Hepatic stellate cell (primary cell): ENCODE results near the gene SGTA.
A peak's percentile ranks its signal among the peaks of the same experiment; 100 is the strongest.

Source experiments
- DNase-seq: peaks from one replicate; pipeline ENCODE4 v3.0.0; 2011; ENCODE audit warnings: low spot score

Gene SGTA

DNA sequence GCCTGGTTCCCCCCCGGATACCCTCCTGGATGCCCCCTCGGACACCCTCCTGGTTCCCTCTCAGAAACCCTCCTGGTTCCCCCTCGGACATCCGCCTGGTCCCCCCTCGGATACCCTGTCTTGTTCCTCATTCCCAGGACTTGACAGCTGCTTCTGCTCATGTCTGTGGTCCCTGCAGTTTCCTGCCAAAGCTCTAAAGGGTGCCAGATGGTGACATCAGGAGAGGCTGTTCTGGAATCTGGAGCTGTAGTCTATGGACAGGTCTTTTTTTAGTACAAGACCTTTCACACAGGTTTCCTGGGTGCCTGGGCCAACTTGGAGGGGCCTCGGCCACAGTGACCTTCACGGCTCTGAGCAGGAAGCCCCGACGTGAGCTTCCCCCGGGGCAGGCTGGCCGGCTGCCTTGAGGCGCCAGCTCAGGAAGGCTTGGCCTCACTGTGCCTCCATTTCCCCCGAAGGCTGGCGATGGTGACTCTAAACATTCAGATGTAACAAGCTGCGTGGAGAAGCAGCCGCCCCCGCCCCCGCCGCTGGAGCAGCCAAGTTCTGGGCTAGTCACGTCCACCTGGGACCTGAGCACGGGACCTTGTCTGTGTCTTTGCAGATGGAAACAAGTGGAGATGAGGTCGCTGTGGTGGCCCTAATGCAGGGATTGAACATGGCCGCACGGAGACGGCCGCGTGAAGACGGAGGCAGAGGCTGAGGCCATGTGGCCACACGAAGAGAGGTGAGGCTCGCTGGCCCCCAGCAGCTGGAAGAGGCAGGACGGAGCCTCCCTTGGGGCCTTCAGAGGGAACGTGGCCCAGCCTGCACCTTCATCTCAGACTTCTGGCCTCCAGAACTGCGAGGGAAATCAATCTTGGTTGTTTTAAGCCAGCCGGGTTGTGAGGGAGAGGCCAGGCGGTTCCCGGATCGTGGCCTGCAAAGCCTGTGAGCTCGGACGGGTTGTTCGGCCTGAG lies 12.7 kb downstream of the SGTA start:
- DNase-seq = peak; percentile 77

DNA sequence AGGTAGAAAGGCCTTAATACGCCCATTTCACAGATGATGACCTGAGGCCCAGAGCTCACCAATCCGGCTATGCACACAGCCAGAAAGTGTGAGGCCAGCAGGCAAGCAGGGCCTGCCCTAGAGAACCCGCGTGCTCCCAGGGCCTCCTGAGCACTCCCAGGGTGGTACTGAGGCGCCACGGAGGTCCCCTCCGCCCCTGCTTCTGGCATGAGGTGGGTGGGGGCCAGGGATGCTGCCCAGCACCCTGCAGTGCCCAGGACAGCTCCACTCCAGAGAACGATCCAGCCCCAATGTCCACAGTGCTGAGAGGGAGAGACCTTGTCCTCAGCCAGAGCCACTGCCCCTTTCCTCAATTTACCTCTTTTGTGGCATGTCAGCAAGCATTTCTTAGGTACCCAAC lies 13.9 kb downstream of the SGTA start:
- no peak for DNase-seq

- DNase-seq = no peak
These were observed 14.5 kb downstream of the SGTA start for GRCh38 chr19:2768365-2769132.

DNA sequence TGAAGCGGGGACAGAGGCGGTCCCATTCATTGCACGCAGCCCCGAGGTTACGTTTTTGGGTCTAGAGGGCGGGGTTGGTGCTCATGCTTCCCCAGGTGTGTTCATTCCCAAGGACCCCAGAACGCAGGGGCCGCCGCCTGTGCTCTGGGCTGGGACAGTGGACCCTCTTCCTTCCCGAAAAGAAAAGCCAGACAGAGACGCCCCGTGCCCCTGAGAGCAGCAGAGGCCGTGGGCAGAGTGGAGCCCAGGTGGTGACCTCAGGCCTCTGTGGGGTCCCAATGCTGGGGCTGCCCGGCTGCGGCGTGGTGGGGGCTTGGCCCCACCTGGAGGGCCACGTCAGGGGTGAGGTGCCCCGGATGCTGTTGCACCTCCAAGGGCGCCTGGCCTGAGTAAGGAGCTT lies 15.4 kb downstream of the SGTA start:
- no peak for DNase-seq

- DNase-seq = no peak
These were observed 16.3 kb downstream of the SGTA start for GRCh38 chr19:2766594-2767372.

DNA sequence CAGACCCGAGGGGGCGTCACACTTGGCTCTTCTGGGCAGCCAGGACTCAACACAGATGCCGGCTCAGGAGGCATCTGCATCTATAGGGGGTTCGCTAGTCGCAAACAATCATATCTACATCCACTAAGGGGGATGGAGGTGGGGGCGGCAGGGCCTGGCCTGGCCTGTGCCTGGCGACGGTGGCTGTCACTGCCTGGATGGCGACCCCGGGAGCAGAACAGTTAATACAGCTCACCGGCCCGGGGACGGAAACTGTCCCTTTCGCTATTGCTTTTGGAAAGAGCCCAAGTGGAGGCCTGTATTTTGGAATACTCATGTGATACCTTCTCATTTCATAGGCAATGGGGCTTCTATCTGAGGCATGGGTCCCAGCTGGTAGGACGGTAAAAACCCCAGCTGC lies 17.7 kb downstream of the SGTA start:
- DNase-seq = no peak

DNA sequence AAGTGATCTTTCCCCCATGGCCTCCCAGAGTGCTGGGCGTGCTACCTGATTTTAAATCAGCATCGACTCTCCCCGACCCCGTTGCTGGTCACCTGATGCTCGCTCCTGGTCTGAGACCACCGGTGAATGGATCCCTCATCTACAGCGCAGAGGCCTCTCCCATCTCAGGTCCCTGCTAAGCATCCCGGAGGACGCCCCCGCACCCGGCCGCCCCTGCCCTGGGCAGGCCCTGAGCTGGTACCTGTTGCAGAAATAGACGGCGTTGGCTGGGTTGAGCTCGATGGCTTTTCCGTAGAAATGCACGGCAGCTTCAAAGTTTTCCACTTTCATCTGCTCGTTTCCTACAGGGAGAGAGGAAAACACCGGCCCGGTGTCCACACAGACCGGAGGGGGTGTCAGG lies 18.1 kb downstream of the SGTA start:
- no peak for DNase-seq

DNA sequence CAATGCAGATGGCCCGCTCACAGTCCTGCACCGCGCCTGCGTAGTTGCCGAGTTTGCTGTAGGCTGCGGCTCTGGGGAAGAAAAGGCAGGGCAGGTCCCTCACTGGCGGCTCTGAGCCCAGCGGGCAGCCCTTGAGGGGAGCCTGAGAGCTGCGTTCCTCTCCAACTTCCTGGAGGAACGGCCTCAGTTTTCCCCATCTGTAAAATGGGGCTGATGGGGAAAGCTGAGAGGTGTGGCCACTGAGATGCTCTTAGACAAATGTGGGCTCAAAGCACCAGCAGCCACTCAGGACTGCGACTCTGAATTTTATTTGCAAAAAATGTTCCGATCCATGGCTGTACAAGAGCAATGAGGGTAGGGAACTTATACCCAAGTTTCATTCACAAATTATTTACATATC lies 19.4 kb downstream of the SGTA start:
- DNase-seq = no peak

DNA sequence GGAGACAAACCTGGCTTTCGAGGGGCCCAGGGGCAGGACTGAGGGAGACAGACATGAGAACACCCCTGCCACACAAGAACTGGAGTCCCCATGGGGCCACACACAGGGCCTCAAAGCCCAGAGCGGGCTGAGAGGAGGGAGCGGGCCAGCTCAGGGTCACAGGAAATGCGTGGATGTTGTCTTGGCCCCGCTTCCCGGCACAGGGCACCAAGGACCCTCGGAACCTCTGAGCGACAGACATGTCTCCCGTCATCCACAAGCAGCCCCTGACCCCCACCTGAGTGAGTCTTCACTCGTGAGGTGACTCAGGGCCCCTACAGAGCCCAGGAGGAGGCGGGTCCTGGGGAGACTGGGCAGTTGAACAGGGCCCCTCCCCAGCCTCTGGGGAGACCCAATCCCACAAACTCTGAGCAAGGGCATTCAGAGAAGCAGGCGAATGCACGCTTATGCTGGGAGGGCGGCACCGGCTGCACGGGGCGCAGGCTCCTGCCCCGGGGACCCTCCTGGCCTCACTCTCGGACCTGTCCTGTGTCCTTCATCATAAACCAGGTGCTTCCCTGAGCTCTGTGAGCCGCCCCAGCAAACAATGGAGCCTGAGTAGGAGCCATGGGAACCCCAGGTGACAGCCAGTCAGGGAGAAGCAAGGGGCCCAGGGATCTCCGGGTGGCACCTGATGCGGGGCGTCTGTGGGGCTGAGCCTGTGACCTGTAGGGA lies 20.1 kb downstream of the SGTA start:
- DNase-seq = no peak

- no peak for DNase-seq
These were observed 20.9 kb downstream of the SGTA start for GRCh38 chr19:2761876-2762782.

GRCh38 chr19:2761309-2761677 lies 21.8 kb downstream of the SGTA start:
- no peak for DNase-seq

GRCh38 chr19:2759965-2760364 lies 23.1 kb downstream of the SGTA start:
- no peak for DNase-seq

DNA sequence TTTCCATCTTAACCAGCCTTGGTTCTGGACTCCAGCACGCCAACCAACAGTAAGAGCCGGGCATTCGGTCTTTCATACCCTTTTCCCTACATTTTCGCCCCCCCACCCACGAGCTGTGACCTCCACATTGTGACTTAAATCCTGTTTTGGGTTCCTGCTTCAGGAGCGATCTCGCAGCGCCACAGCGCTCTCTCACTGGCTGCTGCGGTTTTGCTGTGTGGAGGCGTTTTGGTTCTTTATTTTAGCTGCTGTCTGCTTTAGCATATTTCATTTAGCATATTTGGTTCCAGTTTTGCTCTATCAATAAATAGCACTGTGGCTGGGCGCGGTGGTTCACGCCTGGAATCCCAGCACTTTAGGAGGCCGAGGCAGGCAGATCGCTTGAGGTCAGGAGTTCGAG lies 23.7 kb downstream of the SGTA start:
- DNase-seq = no peak

- no peak for DNase-seq
These were observed 24.3 kb downstream of the SGTA start for GRCh38 chr19:2758601-2759313.

- no peak for DNase-seq
These were observed 25.9 kb downstream of the SGTA start for GRCh38 chr19:2756921-2757881.

GRCh38 chr19:2756477-2756876 lies 26.6 kb downstream of the SGTA start:
- no peak for DNase-seq

DNA sequence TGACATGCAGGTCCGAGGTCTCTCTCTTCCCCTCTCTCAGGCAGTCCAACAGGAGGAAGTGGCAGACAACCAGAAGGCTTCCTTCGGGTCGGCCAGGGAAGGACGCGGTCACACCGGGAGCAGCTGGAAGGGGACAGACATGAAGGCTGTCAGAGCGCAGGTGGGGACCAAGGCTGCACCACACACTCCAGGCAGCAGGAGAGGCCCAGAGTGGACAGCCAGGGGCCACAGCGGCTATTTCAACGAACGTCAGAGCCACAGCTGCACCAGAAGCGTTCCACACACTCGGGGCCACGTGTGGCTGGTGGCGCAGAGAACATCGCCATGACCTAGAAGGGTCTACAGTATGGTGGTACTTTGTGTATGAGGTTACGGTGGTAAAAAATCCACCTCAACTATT lies 27.3 kb downstream of the SGTA start:
- DNase-seq = no peak

GRCh38 chr19:2755448-2755705 lies 27.7 kb downstream of the SGTA start:
- DNase-seq = no peak
